ENCODE results near the gene C12orf57.

C12orf57 gene

DNA sequence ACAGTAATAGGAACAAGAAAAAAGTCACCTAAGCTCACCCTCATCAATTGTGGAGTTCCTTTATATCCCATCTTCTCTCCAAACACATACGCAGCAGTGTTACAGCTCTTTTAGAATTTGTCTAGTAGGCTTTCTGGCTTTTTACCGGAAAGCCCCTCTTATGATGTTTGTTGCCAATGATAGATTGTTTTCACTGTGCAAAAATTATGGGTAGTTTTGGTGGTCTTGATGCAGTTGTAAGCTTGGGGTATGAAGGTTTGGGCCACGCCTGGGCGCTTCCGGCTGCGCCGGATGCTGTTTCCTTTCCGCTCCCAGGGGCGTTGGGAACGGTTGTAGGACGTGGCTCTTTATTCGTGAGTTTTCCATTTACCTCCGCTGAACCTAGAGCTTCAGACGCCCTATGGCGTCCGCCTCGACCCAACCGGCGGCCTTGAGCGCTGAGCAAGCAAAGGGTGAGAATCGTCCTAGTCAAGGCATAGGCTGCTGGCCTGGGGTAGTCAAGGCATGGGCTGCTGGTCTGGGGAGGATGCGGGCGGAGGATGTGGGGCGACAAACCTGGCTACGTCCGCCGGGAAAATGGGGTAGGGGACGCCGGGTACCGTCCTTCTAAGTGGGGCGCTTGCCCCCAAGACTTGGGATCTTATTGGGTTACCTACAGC is at the start of gene C12orf57, which contains the start of gene RNU7-1:
Gene C12orf57, plus strand, starts transcription at position 301 of the 659 bp plus-strand sequence. Its CDS starts 100 bp downstream, at position 401.
Gene RNU7-1, plus strand, starts transcription at position 95 of the 659 bp plus-strand sequence.
- Histone ChIP-seq H3K27ac (peak within 1 kb of the TSS; percentile 91 to 94), H3K4me3 (peak within 1 kb of the TSS; percentile 78)
- DNase-seq (ENCODE audit: low spot score): peak; percentile 88
- TF ChIP-seq, protein P1, sequence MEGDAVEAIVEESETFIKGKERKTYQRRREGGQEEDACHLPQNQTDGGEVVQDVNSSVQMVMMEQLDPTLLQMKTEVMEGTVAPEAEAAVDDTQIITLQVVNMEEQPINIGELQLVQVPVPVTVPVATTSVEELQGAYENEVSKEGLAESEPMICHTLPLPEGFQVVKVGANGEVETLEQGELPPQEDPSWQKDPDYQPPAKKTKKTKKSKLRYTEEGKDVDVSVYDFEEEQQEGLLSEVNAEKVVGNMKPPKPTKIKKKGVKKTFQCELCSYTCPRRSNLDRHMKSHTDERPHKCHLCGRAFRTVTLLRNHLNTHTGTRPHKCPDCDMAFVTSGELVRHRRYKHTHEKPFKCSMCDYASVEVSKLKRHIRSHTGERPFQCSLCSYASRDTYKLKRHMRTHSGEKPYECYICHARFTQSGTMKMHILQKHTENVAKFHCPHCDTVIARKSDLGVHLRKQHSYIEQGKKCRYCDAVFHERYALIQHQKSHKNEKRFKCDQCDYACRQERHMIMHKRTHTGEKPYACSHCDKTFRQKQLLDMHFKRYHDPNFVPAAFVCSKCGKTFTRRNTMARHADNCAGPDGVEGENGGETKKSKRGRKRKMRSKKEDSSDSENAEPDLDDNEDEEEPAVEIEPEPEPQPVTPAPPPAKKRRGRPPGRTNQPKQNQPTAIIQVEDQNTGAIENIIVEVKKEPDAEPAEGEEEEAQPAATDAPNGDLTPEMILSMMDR (IDR thresholded peaks at IDR 0.05): no peak

DNA sequence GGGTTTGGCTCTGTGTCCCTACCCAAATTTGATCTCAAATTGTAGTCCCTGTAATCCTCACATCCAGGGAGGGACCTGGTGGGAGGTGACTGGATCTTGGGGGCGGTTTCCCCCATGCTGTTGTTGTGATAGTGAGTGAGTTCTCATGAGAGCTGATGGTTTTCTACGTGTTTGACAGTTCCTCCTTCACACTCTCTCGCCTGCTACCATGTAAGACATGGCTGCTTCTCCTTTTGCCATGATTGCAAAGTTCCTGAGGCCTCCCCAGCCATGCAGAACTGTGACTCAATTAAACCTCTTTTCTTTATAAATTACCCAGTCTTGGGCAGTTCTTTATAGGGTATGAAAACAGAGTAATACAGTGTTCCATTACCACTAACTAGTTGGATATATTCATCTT is 49.5 kb upstream of the C12orf57 start:
- H3K27ac ChIP-seq: no peak overlapping the region
- H3K4me3 ChIP-seq: no peak overlapping the region
- TF ChIP-seq, protein P1 (IDR thresholded peaks at IDR 0.05): no peak
- no peak for DNase-seq (ENCODE audit: low spot score)

DNA sequence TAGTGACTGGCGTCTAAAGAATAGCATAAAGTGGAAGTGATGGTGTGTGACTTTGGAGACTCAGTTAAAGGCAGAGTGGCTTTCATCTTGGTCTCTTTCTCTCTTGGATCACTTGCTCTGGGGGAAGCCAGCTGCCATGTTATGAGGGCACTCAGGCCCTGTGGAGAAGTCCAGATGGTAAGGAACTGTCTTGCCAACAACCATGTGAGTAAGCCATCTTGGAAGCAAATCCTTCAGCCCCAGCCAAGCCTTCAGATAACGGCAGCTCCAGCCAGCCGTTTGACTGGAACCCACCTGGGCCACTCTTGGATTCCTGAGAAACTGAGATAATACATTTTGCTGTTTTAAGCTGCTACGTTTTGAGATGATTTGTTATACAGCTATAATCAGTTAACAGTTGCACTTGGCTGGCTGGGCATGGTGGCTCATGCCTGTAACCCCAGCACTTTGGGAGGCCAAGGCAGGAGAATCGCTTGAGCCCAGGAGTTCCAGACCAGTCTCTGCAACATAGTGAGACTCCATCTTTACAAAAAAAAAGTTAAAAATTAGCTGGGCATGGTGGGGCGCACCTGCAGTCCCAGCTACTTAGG is 46.9 kb upstream of the C12orf57 start:
- H3K27ac ChIP-seq: no peak overlapping the region
- DNase-seq (ENCODE audit: low spot score): no peak
- TF ChIP-seq, protein P1 (IDR thresholded peaks at IDR 0.05): no peak
- H3K4me3 ChIP-seq: no peak overlapping the region

GRCh38 chr12:6899427-6899826 is 44.4 kb upstream of the C12orf57 start:
- Histone ChIP-seq H3K27ac (no peak overlapping the region), H3K4me3 (no peak overlapping the region)
- no peak for DNase-seq (ENCODE audit: low spot score)
- TF ChIP-seq, protein P1 (IDR thresholded peaks at IDR 0.05): no peak

DNA sequence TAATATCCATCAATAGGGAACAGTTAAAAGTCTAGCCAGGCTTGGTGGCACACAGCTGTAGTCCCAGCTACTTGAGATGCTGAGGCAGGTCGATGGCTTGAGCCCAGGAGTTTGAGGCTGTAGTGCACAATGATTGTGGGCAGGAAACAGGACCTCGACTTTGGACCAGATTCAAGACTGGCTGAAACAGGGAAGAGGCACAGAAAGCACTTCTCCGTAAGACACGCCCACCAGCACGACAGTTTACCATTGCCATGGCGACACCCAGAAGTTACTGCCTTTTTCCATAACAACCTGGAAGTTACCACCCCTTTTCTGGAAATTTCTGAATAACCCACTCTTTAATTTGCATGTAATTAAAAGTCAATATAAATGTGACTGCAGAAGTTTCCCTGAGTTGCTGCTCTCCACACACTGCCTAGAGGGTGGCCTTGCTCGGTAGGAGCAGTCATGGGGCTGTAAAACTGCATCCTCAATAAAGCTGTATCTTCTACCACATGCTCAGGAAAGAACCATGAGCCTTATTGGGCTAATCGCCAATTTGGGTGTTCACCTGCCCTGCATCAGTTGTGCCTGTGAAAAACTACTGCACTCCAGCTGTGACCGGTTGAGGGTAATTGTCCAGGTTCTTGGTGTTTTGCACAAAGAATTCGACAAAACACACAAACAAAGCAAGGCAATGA is 43.8 kb upstream of the C12orf57 start:
- Histone ChIP-seq H3K4me3 (no peak overlapping the region), H3K27ac (no peak overlapping the region)
- TF ChIP-seq, protein P1 (IDR thresholded peaks at IDR 0.05): no peak
- no peak for DNase-seq (ENCODE audit: low spot score)

GRCh38 chr12:6902448-6902847 is 41.4 kb upstream of the C12orf57 start:
- TF ChIP-seq, protein P1 (IDR thresholded peaks at IDR 0.05): no peak
- Histone ChIP-seq H3K27ac (no peak overlapping the region), H3K4me3 (no peak overlapping the region)
- no peak for DNase-seq (ENCODE audit: low spot score)

Data from coronary artery (tissue), 2 donors.